Duodenal mucosa (tissue), 2 donors: Measurements from ENCODE around the gene C17orf75.
A peak's percentile ranks its signal among the peaks of the same experiment; 100 is the strongest.
"Not testable (repeated sequence)": the region's sequence is repeated elsewhere in the genome, so short reads cannot be mapped to it uniquely, and the experiment has no call there.

Source experiments
- H3K27ac ChIP-seq: one replicate; pipeline ENCODE4 v1.7.0; 2013; ENCODE audit warnings: low read depth, low read length
- H3K27me3 ChIP-seq, 2 donors: one replicate each; pipeline ENCODE4 v1.7.0; 2013; ENCODE audit warnings: low read length in 2 of 2, control low read depth in 1 of 2; ENCODE audit not compliant: insufficient read depth in 2 of 2, control insufficient read depth in 1 of 2
- H3K36me3 ChIP-seq, 2 donors: one replicate each; pipeline ENCODE4 v1.7.0; 2013; ENCODE audit warnings: low read length in 2 of 2, control low read depth in 1 of 2; ENCODE audit not compliant: insufficient read depth in 2 of 2, control insufficient read depth in 1 of 2
- H3K4me1 ChIP-seq, 2 donors: one replicate each; pipeline ENCODE4 v1.7.0; 2013; ENCODE audit warnings: low read length in 2 of 2, control low read depth in 1 of 2; ENCODE audit not compliant: insufficient read depth in 2 of 2, control insufficient read depth in 1 of 2
- H3K4me3 ChIP-seq, 2 donors: one replicate each; pipeline ENCODE4 v1.7.0; 2013; ENCODE audit warnings: low read length in 2 of 2, low read depth in 1 of 2
- H3K9ac ChIP-seq, 2 donors: one replicate each; pipeline ENCODE4 v1.7.0; 2013; ENCODE audit warnings: low read length in 2 of 2, low read depth in 1 of 2
- H3K9me3 ChIP-seq, 2 donors: one replicate each; pipeline ENCODE4 v1.7.0; 2013; ENCODE audit warnings: low read length in 2 of 2, control low read depth in 1 of 2; ENCODE audit not compliant: control insufficient read depth in 1 of 2

Gene C17orf75, protein sequence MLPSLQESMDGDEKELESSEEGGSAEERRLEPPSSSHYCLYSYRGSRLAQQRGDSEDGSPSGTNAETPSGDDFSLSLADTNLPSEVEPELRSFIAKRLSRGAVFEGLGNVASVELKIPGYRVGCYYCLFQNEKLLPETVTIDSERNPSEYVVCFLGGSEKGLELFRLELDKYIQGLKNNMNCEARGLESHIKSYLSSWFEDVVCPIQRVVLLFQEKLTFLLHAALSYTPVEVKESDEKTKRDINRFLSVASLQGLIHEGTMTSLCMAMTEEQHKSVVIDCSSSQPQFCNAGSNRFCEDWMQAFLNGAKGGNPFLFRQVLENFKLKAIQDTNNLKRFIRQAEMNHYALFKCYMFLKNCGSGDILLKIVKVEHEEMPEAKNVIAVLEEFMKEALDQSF

DNA sequence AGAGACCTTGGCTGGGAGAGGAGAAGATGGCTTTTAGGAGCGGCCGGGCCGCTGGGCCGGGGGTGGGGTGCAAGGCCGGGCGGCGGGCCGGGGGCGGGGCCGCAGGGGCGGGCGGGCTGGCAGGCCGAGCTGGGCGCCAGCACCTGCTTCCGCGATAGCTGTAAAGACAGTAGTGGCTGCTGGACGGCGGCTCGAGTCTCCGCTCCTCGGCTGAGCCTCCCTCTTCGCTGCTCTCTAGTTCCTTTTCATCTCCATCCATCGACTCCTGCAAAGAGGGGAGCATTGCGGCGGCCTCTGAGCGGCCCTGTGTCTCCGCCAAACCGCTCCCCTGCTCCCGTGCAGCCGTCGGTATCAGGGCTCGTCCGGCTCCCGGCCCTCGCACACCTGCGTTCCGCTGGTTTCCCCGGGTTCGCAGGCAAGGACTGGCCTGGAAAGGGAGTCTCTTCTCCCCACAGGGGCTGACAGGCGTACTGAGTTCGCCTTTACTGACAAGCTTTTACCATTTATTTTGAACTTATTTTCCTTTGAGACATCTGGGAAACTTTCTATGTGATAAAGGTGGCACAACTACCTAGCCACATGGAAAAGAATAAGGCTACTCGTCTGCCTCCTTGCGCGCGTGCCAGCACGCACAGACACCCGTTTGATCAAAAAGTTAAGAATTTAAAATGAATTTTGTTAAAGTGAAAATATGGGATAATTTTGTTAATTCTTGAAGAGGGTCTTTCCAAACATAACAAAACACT is at the start of gene C17orf75:
TSS of gene C17orf75 (minus strand) at position 317 of the 746 bp plus-strand sequence. CDS start at position 283, 34 bp downstream.
- peak within 1 kb of the TSS; percentile 66 for H3K27ac ChIP-seq
- peak within 1 kb of the TSS; percentile 76 to 80 for H3K9ac ChIP-seq
- peaks cover 6 to 16% of the 10 kb centered on the region in 2 donors for H3K4me1 ChIP-seq

DNA sequence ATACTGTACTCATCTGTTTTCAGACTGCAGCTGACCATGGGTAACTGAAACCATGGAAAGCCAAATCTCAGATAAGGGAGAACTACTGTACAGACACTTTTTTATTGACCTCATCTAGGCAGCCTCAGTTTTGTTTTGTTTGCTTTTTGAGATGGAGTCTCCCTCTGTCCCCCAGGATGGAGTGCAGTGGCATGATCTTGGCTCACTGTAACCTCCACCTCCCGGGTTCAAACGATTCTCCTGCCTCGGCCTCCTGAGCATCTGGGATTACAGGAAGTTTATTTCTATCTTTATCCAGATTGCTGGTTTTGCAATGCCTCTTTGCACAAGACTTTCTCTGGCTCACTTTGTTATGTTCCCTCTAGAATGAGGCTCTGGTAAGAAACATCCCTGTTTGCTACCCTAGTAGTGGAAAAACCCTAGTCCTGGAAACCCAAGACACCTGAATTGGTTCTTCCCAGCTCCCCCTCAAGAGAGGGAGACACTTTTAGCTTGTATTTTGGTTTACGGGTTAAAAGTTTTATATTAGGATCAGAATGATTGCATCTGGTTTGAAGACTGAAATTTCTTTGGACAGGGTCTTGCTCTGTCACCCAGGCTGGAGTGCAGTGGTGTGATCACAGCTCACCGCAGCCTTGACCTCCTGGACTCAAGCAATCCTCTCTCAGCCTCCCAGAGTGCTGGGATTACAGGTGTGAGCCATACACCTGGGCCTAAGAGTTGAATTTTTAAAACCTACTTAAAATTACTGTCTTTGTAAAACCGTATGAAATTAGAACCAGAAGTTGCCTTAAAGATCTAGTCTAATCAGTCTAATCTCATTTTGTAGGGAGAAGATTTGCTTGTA is 46.9 kb upstream of the C17orf75 start:
- H3K4me1 ChIP-seq = no peaks in the 10 kb centered on the region
- no peaks in the 10 kb centered on the region for H3K9me3 ChIP-seq
- H3K27me3 ChIP-seq = no peaks in the 10 kb centered on the region
- no peak overlapping the region for H3K27ac ChIP-seq
- H3K9ac ChIP-seq = no peak overlapping the region
- no peak overlapping the region for H3K4me3 ChIP-seq
- H3K36me3 ChIP-seq = no peaks in the 10 kb centered on the region

More for the DNA sequence above, at the start of gene C17orf75:
- H3K27me3 ChIP-seq = no peaks in the 10 kb centered on the region
- peaks cover 0 to 12% of the 10 kb centered on the region in 2 donors for H3K36me3 ChIP-seq
- H3K4me3 ChIP-seq = peak within 1 kb of the TSS; percentile 85 to 89
- no peaks in the 10 kb centered on the region for H3K9me3 ChIP-seq

DNA sequence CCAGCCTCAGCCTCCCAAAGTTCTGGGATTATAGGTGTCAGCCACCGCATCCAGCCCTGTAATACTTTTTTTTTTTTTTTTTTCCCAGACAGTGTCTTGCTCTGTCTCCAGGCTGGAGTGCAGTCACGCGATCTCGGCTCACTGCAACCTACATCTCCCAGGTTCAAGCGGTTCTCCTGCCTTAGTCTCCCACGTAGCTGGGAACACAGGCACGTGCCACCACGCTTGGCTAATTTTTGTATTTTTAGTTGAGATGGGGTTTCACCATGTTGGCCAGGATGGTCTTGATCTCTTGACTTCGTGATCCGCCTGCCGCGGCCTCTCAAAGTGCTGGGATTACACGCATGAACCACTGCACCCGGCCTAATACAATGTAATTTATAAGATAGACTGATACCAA is 46.2 kb upstream of the C17orf75 start:
- not testable (repeated sequence) for H3K27ac ChIP-seq, H3K27me3 ChIP-seq, H3K4me3 ChIP-seq, H3K9me3 ChIP-seq, H3K36me3 ChIP-seq, H3K9ac ChIP-seq, H3K4me1 ChIP-seq

DNA sequence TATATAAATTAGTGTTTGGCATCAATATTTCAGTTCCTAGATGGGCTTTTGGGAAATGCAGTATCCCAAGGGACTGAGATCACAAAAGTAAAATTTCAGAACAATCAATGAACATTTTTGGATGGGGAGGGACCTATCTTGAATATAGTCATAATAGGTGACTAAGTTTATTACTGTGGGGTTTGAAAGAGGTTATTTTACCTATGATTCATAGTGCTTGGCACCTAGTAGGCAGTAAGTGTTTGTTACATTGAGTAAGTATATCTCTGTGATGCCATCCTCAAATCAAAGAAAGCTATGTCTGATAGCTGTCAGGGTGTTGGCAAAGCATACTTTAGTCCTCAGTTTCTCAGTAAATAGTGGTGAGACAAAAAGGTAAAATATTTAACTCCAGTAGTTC is 44.9 kb upstream of the C17orf75 start:
- Histone ChIP-seq H3K36me3 (peaks cover 6 to 10% of the 10 kb centered on the region in 2 donors), H3K9me3 (no peaks in the 10 kb centered on the region), H3K4me1 (no peaks in the 10 kb centered on the region)

DNA sequence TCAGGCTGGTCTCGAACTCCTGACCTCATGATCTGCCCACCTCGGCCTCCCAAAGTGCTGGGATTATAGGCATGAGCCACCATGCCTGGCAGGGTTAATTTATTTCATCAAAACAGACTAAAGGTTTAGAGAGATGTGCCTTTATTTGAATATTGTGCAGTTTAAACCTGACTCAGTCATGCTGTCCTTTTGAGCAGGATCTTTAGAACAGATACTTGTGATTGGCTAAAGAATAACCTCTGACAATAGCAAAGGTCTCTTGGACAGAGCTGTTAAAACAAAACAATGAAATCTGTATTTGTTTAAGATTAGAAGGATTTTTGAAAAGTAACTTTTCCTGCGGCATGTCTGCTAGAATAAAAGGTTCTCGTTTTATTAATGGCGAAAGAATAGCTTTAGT is 44.0 kb upstream of the C17orf75 start:
- no peak overlapping the region for H3K9ac ChIP-seq
- no peaks in the 10 kb centered on the region for H3K27me3 ChIP-seq
- no peak overlapping the region for H3K4me3 ChIP-seq
- no peaks in the 10 kb centered on the region for H3K9me3 ChIP-seq
- H3K36me3 ChIP-seq = peaks cover 8 to 17% of the 10 kb centered on the region in 2 donors
- no peaks in the 10 kb centered on the region for H3K4me1 ChIP-seq
- no peak overlapping the region for H3K27ac ChIP-seq

More for the DNA sequence above, 44.9 kb upstream of the C17orf75 start:
- Histone ChIP-seq H3K27ac (no peak overlapping the region), H3K27me3 (no peaks in the 10 kb centered on the region), H3K4me3 (no peak overlapping the region), H3K9ac (no peak overlapping the region)

DNA sequence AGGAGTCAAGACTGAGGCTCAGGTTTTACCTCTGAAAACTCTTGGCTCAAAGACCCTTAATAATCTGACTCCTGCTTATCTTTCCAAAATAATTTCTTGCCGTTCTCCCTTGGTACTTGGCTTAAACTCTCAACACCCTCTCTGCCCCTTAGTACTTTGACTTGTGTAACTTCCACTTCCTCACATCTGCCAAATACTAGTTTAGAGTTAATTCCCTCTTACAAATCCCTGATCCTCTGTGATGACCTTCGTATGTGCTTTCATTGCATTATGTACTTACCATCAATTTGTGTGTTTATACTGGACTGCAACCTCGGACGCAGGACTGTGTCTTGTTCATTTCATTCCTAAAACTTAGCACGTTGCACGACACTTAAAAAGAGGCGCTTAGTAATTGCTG is 43.1 kb upstream of the C17orf75 start:
- H3K9me3 ChIP-seq = no peaks in the 10 kb centered on the region
- no peak overlapping the region for H3K27ac ChIP-seq
- H3K9ac ChIP-seq = no peak overlapping the region
- H3K27me3 ChIP-seq = no peaks in the 10 kb centered on the region
- no peak overlapping the region for H3K4me3 ChIP-seq
- peaks cover 10 to 22% of the 10 kb centered on the region in 2 donors for H3K36me3 ChIP-seq
- no peaks in the 10 kb centered on the region for H3K4me1 ChIP-seq

DNA sequence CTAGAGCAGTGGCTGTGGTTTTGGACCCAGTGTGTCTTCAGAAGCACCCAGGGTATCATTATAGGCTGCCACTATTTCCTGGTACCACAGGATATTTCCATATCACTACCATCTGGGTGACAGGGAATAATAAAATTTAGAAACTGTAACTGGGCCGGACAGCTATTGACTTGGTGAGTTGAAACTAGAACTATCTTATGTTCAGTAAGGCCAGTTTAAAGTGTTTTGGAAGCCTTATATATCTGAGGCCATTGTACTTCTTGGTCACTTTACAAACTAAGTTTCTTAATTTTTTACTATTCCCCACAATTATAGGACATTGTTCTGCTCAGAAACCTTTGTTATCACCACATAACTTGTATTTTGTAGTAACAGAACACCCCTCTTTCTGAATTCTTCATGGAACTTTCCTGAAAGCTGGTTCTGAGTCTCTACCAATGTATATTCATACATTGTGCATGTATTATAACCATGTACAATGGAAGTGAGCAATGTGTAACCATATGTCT is 42.0 kb upstream of the C17orf75 start:
- Histone ChIP-seq H3K36me3 (peaks cover 17 to 31% of the 10 kb centered on the region in 2 donors), H3K27ac (no peak overlapping the region), H3K9ac (no peak overlapping the region), H3K4me3 (no peak overlapping the region), H3K4me1 (no peaks in the 10 kb centered on the region), H3K9me3 (no peaks in the 10 kb centered on the region), H3K27me3 (no peaks in the 10 kb centered on the region)

DNA sequence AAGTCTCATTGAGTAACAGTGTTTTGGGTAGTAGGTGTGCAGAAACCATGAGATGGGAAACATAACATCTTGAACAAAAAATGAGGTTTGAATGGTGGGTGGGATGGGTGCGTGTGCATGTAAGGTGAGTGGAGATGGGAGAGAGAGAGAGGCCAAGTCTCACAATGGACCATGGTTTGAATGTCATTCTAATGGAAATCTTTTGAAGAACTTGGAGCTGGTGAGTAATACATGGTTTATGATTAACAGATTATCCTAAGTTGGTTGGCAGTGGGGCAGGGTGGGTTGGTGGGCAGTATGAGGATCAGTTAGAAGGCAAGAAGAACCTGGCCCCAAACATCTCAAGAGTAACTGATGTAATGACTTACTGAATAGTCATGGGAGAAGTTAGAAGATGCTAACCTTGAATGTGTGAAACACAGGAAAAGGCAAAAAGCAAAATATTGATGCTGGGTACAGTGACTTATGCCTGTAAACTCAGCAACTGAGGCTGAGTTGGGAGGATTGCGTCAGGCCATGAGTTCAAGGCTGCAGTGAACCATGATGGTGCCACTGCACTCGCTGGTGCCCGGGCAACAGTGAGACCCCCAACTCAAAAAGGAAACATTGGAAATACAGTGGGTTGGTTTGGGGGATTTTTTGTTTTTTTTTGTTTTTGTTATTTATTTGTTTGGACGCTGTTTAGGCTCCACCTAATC is 40.7 kb upstream of the C17orf75 start:
- peaks cover 28 to 44% of the 10 kb centered on the region in 2 donors for H3K36me3 ChIP-seq

DNA sequence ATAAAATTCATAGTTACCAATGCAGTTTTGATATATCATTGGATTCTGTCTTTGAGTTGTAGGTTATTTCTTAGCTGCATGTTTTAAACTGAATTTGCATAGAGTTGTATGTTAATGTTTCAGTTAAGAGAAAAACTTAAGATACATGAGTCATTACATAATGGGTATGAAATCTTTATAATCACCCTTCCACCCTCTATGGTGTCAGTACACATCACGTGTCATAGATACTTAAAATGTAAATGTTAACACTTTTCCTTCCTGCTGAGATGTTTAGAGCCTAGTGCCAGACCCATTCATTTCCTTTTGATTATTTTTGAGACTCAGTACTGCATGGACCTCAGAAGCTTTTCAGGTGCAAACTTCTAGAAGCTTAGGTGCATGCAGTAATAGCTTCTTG is 28.5 kb upstream of the C17orf75 start:
- Histone ChIP-seq H3K9me3 (no peaks in the 10 kb centered on the region), H3K36me3 (peaks cover 62 to 85% of the 10 kb centered on the region in 2 donors), H3K9ac (no peak overlapping the region), H3K4me3 (no peak overlapping the region), H3K27ac (no peak overlapping the region), H3K27me3 (no peaks in the 10 kb centered on the region), H3K4me1 (no peaks in the 10 kb centered on the region)

More for the DNA sequence above, 40.7 kb upstream of the C17orf75 start:
- H3K9me3 ChIP-seq = no peaks in the 10 kb centered on the region
- no peaks in the 10 kb centered on the region for H3K27me3 ChIP-seq
- no peaks in the 10 kb centered on the region for H3K4me1 ChIP-seq
- no peak overlapping the region for H3K9ac ChIP-seq
- no peak overlapping the region for H3K27ac ChIP-seq
- no peak overlapping the region for H3K4me3 ChIP-seq
